Measurements from ENCODE around the gene FBN2.

GRCh38 chr5:128453121-128453520 lies 84.9 kb downstream of the FBN2 start:
- no peak for TF ChIP-seq RARB (CRISPR knock-in tag; IDR thresholded peaks at IDR 0.05)
- TF ChIP-seq, protein P1, sequence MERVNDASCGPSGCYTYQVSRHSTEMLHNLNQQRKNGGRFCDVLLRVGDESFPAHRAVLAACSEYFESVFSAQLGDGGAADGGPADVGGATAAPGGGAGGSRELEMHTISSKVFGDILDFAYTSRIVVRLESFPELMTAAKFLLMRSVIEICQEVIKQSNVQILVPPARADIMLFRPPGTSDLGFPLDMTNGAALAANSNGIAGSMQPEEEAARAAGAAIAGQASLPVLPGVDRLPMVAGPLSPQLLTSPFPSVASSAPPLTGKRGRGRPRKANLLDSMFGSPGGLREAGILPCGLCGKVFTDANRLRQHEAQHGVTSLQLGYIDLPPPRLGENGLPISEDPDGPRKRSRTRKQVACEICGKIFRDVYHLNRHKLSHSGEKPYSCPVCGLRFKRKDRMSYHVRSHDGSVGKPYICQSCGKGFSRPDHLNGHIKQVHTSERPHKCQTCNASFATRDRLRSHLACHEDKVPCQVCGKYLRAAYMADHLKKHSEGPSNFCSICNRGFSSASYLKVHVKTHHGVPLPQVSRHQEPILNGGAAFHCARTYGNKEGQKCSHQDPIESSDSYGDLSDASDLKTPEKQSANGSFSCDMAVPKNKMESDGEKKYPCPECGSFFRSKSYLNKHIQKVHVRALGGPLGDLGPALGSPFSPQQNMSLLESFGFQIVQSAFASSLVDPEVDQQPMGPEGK (CRISPR knock-in tag; IDR thresholded peaks at IDR 0.05; ENCODE audit: borderline replicate concordance) = no peak
- no peak for TF ChIP-seq ZFP3 (CRISPR knock-in tag; IDR thresholded peaks at IDR 0.05)
- TF ChIP-seq, protein P2, sequence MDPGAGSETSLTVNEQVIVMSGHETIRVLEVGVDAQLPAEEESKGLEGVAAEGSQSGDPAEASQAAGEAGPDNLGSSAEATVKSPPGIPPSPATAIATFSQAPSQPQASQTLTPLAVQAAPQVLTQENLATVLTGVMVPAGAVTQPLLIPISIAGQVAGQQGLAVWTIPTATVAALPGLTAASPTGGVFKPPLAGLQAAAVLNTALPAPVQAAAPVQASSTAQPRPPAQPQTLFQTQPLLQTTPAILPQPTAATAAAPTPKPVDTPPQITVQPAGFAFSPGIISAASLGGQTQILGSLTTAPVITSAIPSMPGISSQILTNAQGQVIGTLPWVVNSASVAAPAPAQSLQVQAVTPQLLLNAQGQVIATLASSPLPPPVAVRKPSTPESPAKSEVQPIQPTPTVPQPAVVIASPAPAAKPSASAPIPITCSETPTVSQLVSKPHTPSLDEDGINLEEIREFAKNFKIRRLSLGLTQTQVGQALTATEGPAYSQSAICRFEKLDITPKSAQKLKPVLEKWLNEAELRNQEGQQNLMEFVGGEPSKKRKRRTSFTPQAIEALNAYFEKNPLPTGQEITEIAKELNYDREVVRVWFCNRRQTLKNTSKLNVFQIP (CRISPR knock-in tag; IDR thresholded peaks at IDR 0.05; ENCODE audit: borderline replicate concordance, low read depth) = no peak
- TF ChIP-seq SNAI2 (CRISPR knock-in tag; IDR thresholded peaks at IDR 0.05) = no peak
- TF ChIP-seq GLIS3 (CRISPR knock-in tag; IDR thresholded peaks at IDR 0.05) = no peak
- TF ChIP-seq ZNF70 (CRISPR knock-in tag; IDR thresholded peaks at IDR 0.05) = no peak

All from SK-N-SH treated with all-trans-retinoic acid at 6 μM for 48 hours (cell line).